NCI-H510A (cell line): ENCODE data around the gene RIC8A.
"Not testable (repeated sequence)": the region's sequence is repeated elsewhere in the genome, so short reads cannot be mapped to it uniquely, and the experiment has no call there.

Experiments used
- DNase-seq: peaks from one replicate; lab custom pipeline; 2025; lab: John Stamatoyannopoulos, UW

Gene RIC8A

GRCh38 chr11:207208-207862, at the start of gene RIC8A, which contains the start of gene BET1L:
Gene RIC8A (plus strand): TSS chr11:207708. CDS start chr11:208855, 1,147 bp downstream.
Gene BET1L (minus strand): TSS chr11:207399. CDS start chr11:207321, 78 bp downstream.
- peak; percentile 58 for DNase-seq

- DNase-seq: not testable (repeated sequence)
Measured at GRCh38 chr11:180242-180641, 27.3 kb upstream of the RIC8A start.

GRCh38 chr11:189200-189783, 18.2 kb upstream of the RIC8A start:
- not testable (repeated sequence) for DNase-seq

- not testable (repeated sequence) for DNase-seq
Measured at GRCh38 chr11:189843-190311, 17.6 kb upstream of the RIC8A start.

- not testable (repeated sequence) for DNase-seq
Measured at GRCh38 chr11:190546-190945, 17.0 kb upstream of the RIC8A start.

GRCh38 chr11:191490-192478, 15.7 kb upstream of the RIC8A start:
- not testable (repeated sequence) for DNase-seq

GRCh38 chr11:192674-193128, 14.8 kb upstream of the RIC8A start, which contains the start of gene SCGB1C1:
Gene SCGB1C1 (plus strand): TSS chr11:193078. CDS start chr11:193100, 22 bp downstream.
- DNase-seq: not testable (repeated sequence)

GRCh38 chr11:193481-193880, 14.0 kb upstream of the RIC8A start:
- not testable (repeated sequence) for DNase-seq

GRCh38 chr11:196786-197731, 10.4 kb upstream of the RIC8A start:
- DNase-seq: no peak

- DNase-seq: no peak
Measured at GRCh38 chr11:197741-198235, 9.7 kb upstream of the RIC8A start.

GRCh38 chr11:198236-198806, 9.2 kb upstream of the RIC8A start:
- no peak for DNase-seq

- DNase-seq: no peak
Measured at GRCh38 chr11:199004-199581, 8.4 kb upstream of the RIC8A start.

- no peak for DNase-seq
Measured at GRCh38 chr11:199782-200181, 7.7 kb upstream of the RIC8A start.

GRCh38 chr11:200224-201003, 7.1 kb upstream of the RIC8A start:
- no peak for DNase-seq

GRCh38 chr11:201966-202365, 5.5 kb upstream of the RIC8A start:
- no peak for DNase-seq

- DNase-seq: no peak
Measured at GRCh38 chr11:202490-202889, 5.0 kb upstream of the RIC8A start.

GRCh38 chr11:203056-203944, 4.2 kb upstream of the RIC8A start:
- DNase-seq: no peak

- DNase-seq: no peak
Measured at GRCh38 chr11:203945-204586, 3.4 kb upstream of the RIC8A start.
